ENCODE data around the gene NUCKS1. TPM values are rescaled to one million over a fixed set of nuclear protein-coding genes. Genes with fewer than 3 reads are reported as not detected.

NUCKS1 gene
- total RNA-seq, 1 experiment from 2014 or later: 427 TPM

GRCh38 chr1:205733438-205734175, 16.4 kb downstream of the NUCKS1 start:
- Histone ChIP-seq H4K20me1 (ENCODE audit: control insufficient read depth, insufficient read depth, insufficient read length) (no peaks in the 10 kb centered on the region), H3K14ac (ENCODE audit: insufficient read depth, low read length) (no peak overlapping the region), H4K91ac (ENCODE audit: insufficient read length, low read depth, low read length) (no peak overlapping the region), H2AK5ac (ENCODE audit: insufficient read length, low read length) (no peak overlapping the region), H2AFZ (ENCODE audit: low read length) (no peak overlapping the region), H4K8ac (replicated peaks; ENCODE audit: insufficient read length, low read depth, low read length) (no peak overlapping the region), H3K9ac (ENCODE audit: extremely low read depth, insufficient read length, low read length) (no peak overlapping the region), H3K23me2 (ENCODE audit: insufficient read length, low read depth, low read length, poor library complexity, severe bottlenecking) (no peaks in the 10 kb centered on the region), H2BK12ac (ENCODE audit: insufficient read length, low read depth, low read length) (no peak overlapping the region), H3K56ac (ENCODE audit: insufficient read length, low read depth, low read length) (no peak overlapping the region), H3K9me3 (ENCODE audit: control insufficient read depth, low read depth, low read length) (no peaks in the 10 kb centered on the region), H4K5ac (ENCODE audit: insufficient read length, low read depth, low read length) (no peak overlapping the region), H3K27ac (ENCODE audit: insufficient read length, low read depth, low read length) (no peak overlapping the region), H2BK120ac (ENCODE audit: low read depth, low read length, poor library complexity, severe bottlenecking) (no peak overlapping the region), H3T11ph (ENCODE audit: low read length) (no peak overlapping the region), H3K79me2 (ENCODE audit: insufficient read depth, low read length) (peaks cover 26% of the 10 kb centered on the region; the same call in 1 of the 2 replicates), H3K4me2 (ENCODE audit: insufficient read depth, insufficient read length, low read length) (no peak overlapping the region), H2BK20ac (ENCODE audit: low read depth, low read length, poor library complexity, severe bottlenecking) (no peak overlapping the region), H3K27me3 (ENCODE audit: insufficient read depth, low read length) (no peaks in the 10 kb centered on the region), H3K4me1 (ENCODE audit: insufficient read depth, low read length) (no peaks in the 10 kb centered on the region), H3K23ac (ENCODE audit: insufficient read length, low read depth, low read length) (no peak overlapping the region), H2BK5ac (ENCODE audit: insufficient read length, low read length) (no peak overlapping the region), H2BK15ac (ENCODE audit: low read depth, low read length) (no peak overlapping the region), H3K4ac (ENCODE audit: low read depth, low read length) (no peak overlapping the region), H3K79me1 (ENCODE audit: insufficient read depth, low read depth, low read length, poor library complexity, severe bottlenecking) (peaks cover 8% of the 10 kb centered on the region), H3K18ac (ENCODE audit: insufficient read length, low read depth, low read length) (no peak overlapping the region)
- Mint-ChIP-seq H3K27ac (peak overlapping the region in 1 of 3 experiments; percentile 59; a peak in 2 of 7 replicates), H3K4me1 (peaks cover 0 to 2% of the 10 kb centered on the region in 2 experiments; a peak in 2 of 4 replicates), H3K27me3 (ENCODE audit: low read depth) (no peaks in the 10 kb centered on the region), H3K9me3 (no peaks in the 10 kb centered on the region), H3K36me3 (ENCODE audit: insufficient read depth in 1 of 3, low read depth in 3 of 3) (peaks cover 10 to 40% (median 39%) of the 10 kb centered on the region in 3 experiments; a peak in 6 of 7 replicates), H3K4me3 (no peak overlapping the region)
- no peak for TF ChIP-seq CTCF (conservative IDR thresholded peaks at IDR 0.05)
- WGBS (ENCODE audit: extremely low coverage, insufficient read length, low lambda C conversion rate): no CpG with 5 or more reads among the region's 2 CpGs
- no peak for DNase-seq

Measured in H9 (cell line).